GM06990 (cell line): ENCODE results near the gene USF3.

Experiments used
- DNase-seq: peaks from one replicate; pipeline ENCODE4 v3.0.0-alpha.2; 2011; ENCODE audit not compliant: insufficient read length; ENCODE audit errors: extremely low read depth
- H3K27me3 ChIP-seq: replicated peaks from 2 replicates; pipeline ENCODE4 v1.6.0; 2011; ENCODE audit warnings: low read length; ENCODE audit not compliant: control insufficient read depth, insufficient read depth
- H3K36me3 ChIP-seq: 2 replicates; pipeline ENCODE4 v1.5.1; 2011; ENCODE audit warnings: low read length; ENCODE audit not compliant: control insufficient read depth, insufficient read depth
- H3K4me3 ChIP-seq: replicated peaks from 2 replicates; pipeline ENCODE4 v1.5.1; 2011; ENCODE audit warnings: low read depth, mild to moderate bottlenecking, control low read depth, low read length
- CTCF ChIP-seq: IDR thresholded peaks from 2 replicates; pipeline ENCODE4 v1.5.1; 2011; ENCODE audit warnings: low read length, control low read depth, mild to moderate bottlenecking, inconsistent platforms; ENCODE audit not compliant: insufficient read depth, poor library complexity, severe bottlenecking

The USF3 gene

GRCh38 chr3:113677737-113678136, 18.7 kb downstream of the USF3 start:
- Histone ChIP-seq H3K4me3 (no peak overlapping the region), H3K36me3 (0 out of 2 replicates have a peak, but pooled peaks cover 1% of the 10 kb centered on the region), H3K27me3 (no peaks in the 10 kb centered on the region)
- no peak for DNase-seq
- TF ChIP-seq CTCF = no peak

- TF ChIP-seq CTCF = no peak
- DNase-seq = no peak
- H3K36me3 ChIP-seq = peaks cover 1% of the 10 kb centered on the region; the same call in 1 of the 2 replicates
- no peak overlapping the region for H3K4me3 ChIP-seq
- H3K27me3 ChIP-seq = no peaks in the 10 kb centered on the region
These were observed 20.2 kb downstream of the USF3 start for GRCh38 chr3:113676261-113676660.

GRCh38 chr3:113673593-113673992, 22.8 kb downstream of the USF3 start:
- H3K36me3 ChIP-seq = peaks cover 1% of the 10 kb centered on the region; the same call in 1 of the 2 replicates
- no peaks in the 10 kb centered on the region for H3K27me3 ChIP-seq
- H3K4me3 ChIP-seq = no peak overlapping the region
- TF ChIP-seq CTCF = no peak
- DNase-seq = no peak

- TF ChIP-seq CTCF = no peak
- H3K4me3 ChIP-seq = no peak overlapping the region
These were observed 28.4 kb downstream of the USF3 start for GRCh38 chr3:113668015-113668414.

GRCh38 chr3:113664523-113665094, 31.8 kb downstream of the USF3 start:
- no peak for DNase-seq
- peaks cover 5% of the 10 kb centered on the region; the same call in 1 of the 2 replicates for H3K36me3 ChIP-seq
- no peak for TF ChIP-seq CTCF
- no peaks in the 10 kb centered on the region for H3K27me3 ChIP-seq
- no peak overlapping the region for H3K4me3 ChIP-seq

More at GRCh38 chr3:113668015-113668414, 28.4 kb downstream of the USF3 start:
- no peak for DNase-seq
- Histone ChIP-seq H3K27me3 (no peaks in the 10 kb centered on the region), H3K36me3 (peaks cover 2% of the 10 kb centered on the region; the same call in 1 of the 2 replicates)

GRCh38 chr3:113663761-113664160, 32.7 kb downstream of the USF3 start:
- Histone ChIP-seq H3K36me3 (peaks cover 6% of the 10 kb centered on the region), H3K4me3 (no peak overlapping the region), H3K27me3 (no peaks in the 10 kb centered on the region)
- no peak for TF ChIP-seq CTCF
- DNase-seq = no peak
